Epithelial cell of esophagus (primary cell): Measurements from ENCODE around the gene GALNT14.
A peak's percentile ranks its signal among the peaks of the same experiment; 100 is the strongest.

Experiments used
- DNase-seq: peaks from one replicate; pipeline ENCODE4 v3.0.0; 2010; ENCODE audit warnings: low read depth
- H3K4me3 ChIP-seq: 2 replicates; pipeline ENCODE4 v1.5.1; 2011; ENCODE audit warnings: mild to moderate bottlenecking, low read length, control low read depth
- TF ChIP-seq, protein P1 (sequence below): IDR thresholded peaks from 2 replicates; pipeline ENCODE4 v1.5.1; 2011; ENCODE audit warnings: low read depth, mild to moderate bottlenecking, low read length, control low read depth, inconsistent platforms; ENCODE audit not compliant: insufficient read depth; ENCODE audit errors: missing control alignments

The GALNT14 gene

DNA sequence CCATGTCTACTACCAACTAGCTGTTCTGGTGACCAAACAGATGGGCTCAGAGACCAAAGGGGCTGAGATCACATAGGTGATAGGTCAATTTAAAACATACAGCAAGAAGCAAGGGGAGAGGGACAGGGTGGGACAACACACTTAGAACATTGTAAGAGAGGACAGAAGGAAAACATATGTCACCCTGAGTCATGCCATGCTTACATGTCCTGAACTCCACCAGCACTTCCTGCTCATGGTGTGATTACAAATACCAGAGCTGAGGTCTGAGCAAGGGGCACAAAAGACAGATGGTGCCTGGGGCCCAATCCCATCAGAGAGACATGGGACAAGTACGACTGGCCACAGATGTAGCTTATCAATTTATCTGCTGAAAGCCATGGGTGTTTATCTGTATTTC is 28.7 kb upstream of the GALNT14 start:
- TF ChIP-seq, protein P1, sequence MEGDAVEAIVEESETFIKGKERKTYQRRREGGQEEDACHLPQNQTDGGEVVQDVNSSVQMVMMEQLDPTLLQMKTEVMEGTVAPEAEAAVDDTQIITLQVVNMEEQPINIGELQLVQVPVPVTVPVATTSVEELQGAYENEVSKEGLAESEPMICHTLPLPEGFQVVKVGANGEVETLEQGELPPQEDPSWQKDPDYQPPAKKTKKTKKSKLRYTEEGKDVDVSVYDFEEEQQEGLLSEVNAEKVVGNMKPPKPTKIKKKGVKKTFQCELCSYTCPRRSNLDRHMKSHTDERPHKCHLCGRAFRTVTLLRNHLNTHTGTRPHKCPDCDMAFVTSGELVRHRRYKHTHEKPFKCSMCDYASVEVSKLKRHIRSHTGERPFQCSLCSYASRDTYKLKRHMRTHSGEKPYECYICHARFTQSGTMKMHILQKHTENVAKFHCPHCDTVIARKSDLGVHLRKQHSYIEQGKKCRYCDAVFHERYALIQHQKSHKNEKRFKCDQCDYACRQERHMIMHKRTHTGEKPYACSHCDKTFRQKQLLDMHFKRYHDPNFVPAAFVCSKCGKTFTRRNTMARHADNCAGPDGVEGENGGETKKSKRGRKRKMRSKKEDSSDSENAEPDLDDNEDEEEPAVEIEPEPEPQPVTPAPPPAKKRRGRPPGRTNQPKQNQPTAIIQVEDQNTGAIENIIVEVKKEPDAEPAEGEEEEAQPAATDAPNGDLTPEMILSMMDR, result no peak
- DNase-seq, result peak; percentile 36
- H3K4me3 ChIP-seq, result no peak overlapping the region

- no peak for DNase-seq
- no peak overlapping the region for H3K4me3 ChIP-seq
- TF ChIP-seq, protein P1, result no peak
These were observed 24.8 kb upstream of the GALNT14 start for GRCh38 chr2:31163011-31163539.

DNA sequence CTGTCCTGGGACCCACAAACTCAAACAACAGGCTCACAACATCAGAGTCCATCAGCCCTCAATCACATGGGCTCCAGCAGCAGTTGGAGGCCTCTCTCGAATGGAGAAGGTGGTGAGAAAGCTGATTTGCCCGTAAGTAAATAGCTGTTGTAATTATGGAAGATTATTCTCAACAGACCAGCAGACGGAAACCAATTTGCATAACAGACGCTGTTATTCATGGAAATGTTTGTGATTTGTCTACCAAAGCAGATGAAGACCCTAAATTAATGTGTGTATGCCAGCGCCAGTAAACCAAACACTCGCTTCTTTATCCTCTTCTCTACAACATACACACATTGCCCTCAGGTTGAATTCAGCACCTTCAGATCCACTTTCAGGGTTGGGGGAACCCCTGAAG is 23.4 kb upstream of the GALNT14 start:
- H3K4me3 ChIP-seq, result no peak overlapping the region
- TF ChIP-seq, protein P1, result no peak
- DNase-seq, result no peak

DNA sequence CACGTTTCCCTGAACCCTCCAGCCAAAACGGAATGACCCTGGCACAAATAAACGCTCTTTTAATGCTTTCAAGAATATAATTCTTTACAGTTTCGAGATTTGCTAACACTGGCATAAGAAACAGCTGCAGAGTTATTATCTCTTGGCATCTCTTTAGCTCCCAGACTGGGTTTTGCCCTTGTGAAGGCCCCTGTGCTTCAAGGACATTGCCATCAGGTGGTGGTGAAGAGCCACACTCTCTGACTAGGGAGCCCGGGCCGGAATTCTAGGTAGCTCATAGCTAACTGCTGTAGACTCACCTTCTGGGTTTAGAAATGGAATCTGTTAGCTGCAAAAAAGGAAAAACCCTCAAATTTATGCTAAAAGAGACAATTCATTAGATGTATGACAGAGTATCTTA is 13.3 kb upstream of the GALNT14 start:
- no peak overlapping the region for H3K4me3 ChIP-seq
- TF ChIP-seq, protein P1, result peak; percentile 33
- DNase-seq, result peak; percentile 11

- H3K4me3 ChIP-seq, result no peak overlapping the region
- DNase-seq, result no peak
- TF ChIP-seq, protein P1, result no peak
These were observed 12.0 kb upstream of the GALNT14 start for GRCh38 chr2:31150120-31150670.

- no peak overlapping the region for H3K4me3 ChIP-seq
- DNase-seq, result no peak
- TF ChIP-seq, protein P1, result no peak
These were observed 10.3 kb upstream of the GALNT14 start for GRCh38 chr2:31148514-31148913.

DNA sequence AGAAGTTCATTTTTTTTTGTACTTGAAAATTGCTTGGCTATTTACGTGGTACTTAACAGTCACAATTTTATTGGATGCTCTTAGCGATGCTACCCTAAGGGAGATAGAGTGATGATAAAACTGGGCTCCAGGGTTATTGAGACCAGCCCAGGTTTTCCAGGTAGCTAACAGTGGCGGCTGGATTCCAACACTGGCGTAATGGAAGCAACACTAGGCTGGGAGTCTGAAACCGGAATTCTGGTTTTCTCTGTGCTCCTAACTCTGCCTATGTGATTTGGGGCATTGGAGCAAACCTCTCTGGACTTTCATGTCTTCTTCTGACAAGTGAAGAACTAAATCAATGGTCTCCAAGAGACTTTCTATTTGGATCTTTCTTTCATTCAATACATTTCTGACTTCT is 9.4 kb upstream of the GALNT14 start:
- no peak for DNase-seq
- H3K4me3 ChIP-seq, result no peak overlapping the region
- TF ChIP-seq, protein P1, result no peak
